H9 (cell line): ENCODE measurements around the gene DPF3. TPM values are rescaled to one million over a fixed set of nuclear protein-coding genes. Genes with fewer than 3 reads are reported as not detected.

Experiments used
- DNase-seq: peaks from one replicate; pipeline ENCODE4 v3.0.0-alpha.2; 2017
- H2AFZ ChIP-seq: one replicate; pipeline ENCODE4 v1.6.1; 2013; ENCODE audit warnings: mild to moderate bottlenecking, low read length, control low read depth, moderate library complexity
- H2AK5ac ChIP-seq: 2 replicates; pipeline ENCODE4 v1.6.1; 2013; ENCODE audit warnings: low read length, control low read depth, mixed read lengths; ENCODE audit not compliant: insufficient read length
- H2BK120ac ChIP-seq: one replicate; pipeline ENCODE4 v1.6.1; 2013; ENCODE audit warnings: low read depth, mild to moderate bottlenecking, low read length, control low read depth, inconsistent platforms; ENCODE audit not compliant: poor library complexity, severe bottlenecking
- H2BK12ac ChIP-seq: 2 replicates; pipeline ENCODE4 v1.6.1; 2013; ENCODE audit warnings: low read length, control low read depth, mixed read lengths, low read depth; ENCODE audit not compliant: insufficient read length
- H2BK15ac ChIP-seq: 2 replicates; pipeline ENCODE4 v1.6.1; 2013; ENCODE audit warnings: low read depth, low read length, control low read depth
- H2BK20ac ChIP-seq: one replicate; pipeline ENCODE4 v1.6.1; 2013; ENCODE audit warnings: low read depth, mild to moderate bottlenecking, low read length, control low read depth, inconsistent platforms; ENCODE audit not compliant: poor library complexity, severe bottlenecking
- H2BK5ac ChIP-seq: 2 replicates; pipeline ENCODE4 v1.6.1; 2013; ENCODE audit warnings: low read length, control low read depth, mixed read lengths; ENCODE audit not compliant: insufficient read length
- H3K14ac ChIP-seq: 2 replicates; pipeline ENCODE4 v1.6.1; 2013; ENCODE audit warnings: low read length, control low read depth; ENCODE audit not compliant: insufficient read depth
- H3K18ac ChIP-seq: 2 replicates; pipeline ENCODE4 v1.6.1; 2013; ENCODE audit warnings: low read depth, mild to moderate bottlenecking, mixed read lengths, low read length, control low read depth; ENCODE audit not compliant: insufficient read length
- H3K23ac ChIP-seq: 2 replicates; pipeline ENCODE4 v1.6.1; 2013; ENCODE audit warnings: low read length, control low read depth, mixed read lengths, low read depth; ENCODE audit not compliant: insufficient read length
- H3K23me2 ChIP-seq: 2 replicates; pipeline ENCODE4 v1.6.1; 2013; ENCODE audit warnings: low read depth, mild to moderate bottlenecking, mixed read lengths, low read length, control low read depth; ENCODE audit not compliant: insufficient read length, poor library complexity, severe bottlenecking
- H3K27ac ChIP-seq: 2 replicates; pipeline ENCODE4 v1.5.1; 2013; ENCODE audit warnings: low read length, control low read depth, mixed read lengths, low read depth; ENCODE audit not compliant: insufficient read length
- H3K27me3 ChIP-seq: 2 replicates; pipeline ENCODE4 v1.6.1; 2013; ENCODE audit warnings: low read length, control low read depth, inconsistent platforms; ENCODE audit not compliant: insufficient read depth
- H3K4ac ChIP-seq: 2 replicates; pipeline ENCODE4 v1.6.1; 2013; ENCODE audit warnings: low read depth, mild to moderate bottlenecking, control low read depth, inconsistent platforms, low read length, moderate library complexity
- H3K4me1 ChIP-seq: 2 replicates; pipeline ENCODE4 v1.6.1; 2013; ENCODE audit warnings: low read length, control low read depth, inconsistent platforms; ENCODE audit not compliant: insufficient read depth
- H3K4me2 ChIP-seq: 2 replicates; pipeline ENCODE4 v1.6.1; 2013; ENCODE audit warnings: low read length, control low read depth, mixed read lengths; ENCODE audit not compliant: insufficient read length, insufficient read depth
- H3K56ac ChIP-seq: 2 replicates; pipeline ENCODE4 v1.6.1; 2013; ENCODE audit warnings: low read depth, mild to moderate bottlenecking, mixed read lengths, low read length, control low read depth; ENCODE audit not compliant: insufficient read length
- H3K79me1 ChIP-seq: 2 replicates; pipeline ENCODE4 v1.6.1; 2013; ENCODE audit warnings: low read depth, mild to moderate bottlenecking, moderate library complexity, low read length, control low read depth, inconsistent platforms; ENCODE audit not compliant: insufficient read depth, poor library complexity, severe bottlenecking
- H3K79me2 ChIP-seq: 2 replicates; pipeline ENCODE4 v1.6.1; 2013; ENCODE audit warnings: low read length, control low read depth, inconsistent platforms; ENCODE audit not compliant: insufficient read depth
- H3K9ac ChIP-seq: 2 replicates; pipeline ENCODE4 v1.6.1; 2013; ENCODE audit warnings: low read length, control low read depth, mixed read lengths; ENCODE audit not compliant: insufficient read length; ENCODE audit errors: extremely low read depth
- H3K9me3 ChIP-seq: one replicate; pipeline ENCODE4 v1.6.1; 2013; ENCODE audit warnings: low read depth, low read length, inconsistent platforms; ENCODE audit not compliant: control insufficient read depth
- H3T11ph ChIP-seq: one replicate; pipeline ENCODE4 v1.6.1; 2013; ENCODE audit warnings: mild to moderate bottlenecking, low read length, control low read depth, inconsistent platforms
- H4K20me1 ChIP-seq: one replicate; pipeline ENCODE4 v1.6.1; 2013; ENCODE audit not compliant: control insufficient read depth, insufficient read length, insufficient read depth
- H4K5ac ChIP-seq: 2 replicates; pipeline ENCODE4 v1.6.1; 2013; ENCODE audit warnings: low read depth, mild to moderate bottlenecking, mixed read lengths, low read length, control low read depth; ENCODE audit not compliant: insufficient read length
- H4K8ac ChIP-seq: replicated peaks from 2 replicates; pipeline ENCODE4 v1.6.1; 2013; ENCODE audit warnings: low read length, control low read depth, mixed read lengths, low read depth; ENCODE audit not compliant: insufficient read length
- H4K91ac ChIP-seq: 2 replicates; pipeline ENCODE4 v1.6.1; 2013; ENCODE audit warnings: low read depth, mild to moderate bottlenecking, moderate library complexity, mixed read lengths, low read length, control low read depth; ENCODE audit not compliant: insufficient read length
- H3K27ac Mint-ChIP-seq, 3 experiments: 2 replicates in 2 of 3; 3 replicates in 1 of 3; pipeline ENCODE4 v1.8.0; 2020 to 2021; ENCODE audit warnings: mixed read lengths in 3 of 3, mild to moderate bottlenecking in 1 of 3, moderate library complexity in 1 of 3
- H3K27me3 Mint-ChIP-seq: 2 replicates; pipeline ENCODE4 v1.8.0; 2021; ENCODE audit warnings: low read depth, mild to moderate bottlenecking, moderate library complexity, mixed read lengths
- H3K36me3 Mint-ChIP-seq, 3 experiments: 2 replicates in 2 of 3; 3 replicates in 1 of 3; pipeline ENCODE4 v1.8.0; 2020 to 2021; ENCODE audit warnings: low read depth in 3 of 3, mixed read lengths in 3 of 3; ENCODE audit not compliant: insufficient read depth in 1 of 3
- H3K4me1 Mint-ChIP-seq, 2 experiments: 2 replicates each; pipeline ENCODE4 v1.8.0; 2020; ENCODE audit warnings: mixed read lengths in 2 of 2
- H3K4me3 Mint-ChIP-seq, 2 experiments: 2 replicates in 1 of 2; 3 replicates in 1 of 2; pipeline ENCODE4 v1.8.0; 2020 to 2021; ENCODE audit warnings: mild to moderate bottlenecking in 2 of 2, mixed read lengths in 2 of 2, moderate library complexity in 1 of 2
- H3K9me3 Mint-ChIP-seq, 2 experiments: 2 replicates in 1 of 2; 3 replicates in 1 of 2; pipeline ENCODE4 v1.8.0; 2020; ENCODE audit warnings: mild to moderate bottlenecking in 2 of 2, mixed read lengths in 2 of 2, moderate library complexity in 1 of 2
- CTCF ChIP-seq: fragments of 200-600 bp; sonication (generic); conservative IDR thresholded peaks from 3 replicates; pipeline ENCODE4 v1.8.0; 2021; ENCODE audit warnings: antibody characterized with exemption, mild to moderate bottlenecking
- WGBS: extraction: QIAGEN DNeasy Blood & Tissue Kit; methylation state at CpG from one replicate; pipeline ENCODE4 v1.1.7; 2013; ENCODE audit warnings: missing lambda C conversion rate, low lambda C conversion rate, mixed read lengths; ENCODE audit not compliant: insufficient read length; ENCODE audit errors: extremely low coverage; 5-methylcytosine and 5-hydroxymethylcytosine counted together
- total RNA-seq: library from RNA; stranded (reverse); gene quantifications from 2 replicates; pipeline ENCODE4 v1.2.1, GENCODE V29; 2021

DPF3 gene
- total RNA-seq, 1 experiment from 2014 or later = not detected

- Histone ChIP-seq H3T11ph (no peak overlapping the region), H4K91ac (no peak overlapping the region), H2BK15ac (no peak overlapping the region), H2AFZ (no peak overlapping the region), H3K4me2 (no peak overlapping the region), H2BK120ac (no peak overlapping the region), H3K9ac (no peak overlapping the region), H2AK5ac (no peak overlapping the region), H3K4ac (no peak overlapping the region), H3K14ac (no peak overlapping the region), H3K79me1 (no peaks in the 10 kb centered on the region), H3K79me2 (no peaks in the 10 kb centered on the region), H2BK12ac (no peak overlapping the region), H3K18ac (no peak overlapping the region), H3K27ac (no peak overlapping the region), H3K27me3 (no peaks in the 10 kb centered on the region), H4K5ac (no peak overlapping the region), H3K56ac (no peak overlapping the region), H4K8ac (no peak overlapping the region), H3K4me1 (no peaks in the 10 kb centered on the region), H3K23me2 (no peaks in the 10 kb centered on the region), H3K23ac (no peak overlapping the region), H3K9me3 (no peaks in the 10 kb centered on the region), H2BK20ac (no peak overlapping the region), H2BK5ac (no peak overlapping the region), H4K20me1 (no peaks in the 10 kb centered on the region)
- Mint-ChIP-seq H3K27ac (no peak overlapping the region; a peak in 1 of 7 replicates), H3K27me3 (peaks cover 26% of the 10 kb centered on the region), H3K36me3 (no peaks in the 10 kb centered on the region), H3K4me1 (peaks cover 4% of the 10 kb centered on the region in 2 experiments; a peak in 3 of 4 replicates), H3K4me3 (no peak overlapping the region), H3K9me3 (no peaks in the 10 kb centered on the region)
- no CpG with 5 or more reads among the region's 4 CpGs for WGBS
- no peak for DNase-seq
- TF ChIP-seq CTCF = no peak
Measured at GRCh38 chr14:72836085-72836484, 57.8 kb downstream of the DPF3 start.
